ENCODE data around the gene SULF2.
A peak's percentile ranks its signal among the peaks of the same experiment; 100 is the strongest.
"Not testable (repeated sequence)": the region's sequence is repeated elsewhere in the genome, so short reads cannot be mapped to it uniquely, and the experiment has no call there.

SULF2 gene

DNA sequence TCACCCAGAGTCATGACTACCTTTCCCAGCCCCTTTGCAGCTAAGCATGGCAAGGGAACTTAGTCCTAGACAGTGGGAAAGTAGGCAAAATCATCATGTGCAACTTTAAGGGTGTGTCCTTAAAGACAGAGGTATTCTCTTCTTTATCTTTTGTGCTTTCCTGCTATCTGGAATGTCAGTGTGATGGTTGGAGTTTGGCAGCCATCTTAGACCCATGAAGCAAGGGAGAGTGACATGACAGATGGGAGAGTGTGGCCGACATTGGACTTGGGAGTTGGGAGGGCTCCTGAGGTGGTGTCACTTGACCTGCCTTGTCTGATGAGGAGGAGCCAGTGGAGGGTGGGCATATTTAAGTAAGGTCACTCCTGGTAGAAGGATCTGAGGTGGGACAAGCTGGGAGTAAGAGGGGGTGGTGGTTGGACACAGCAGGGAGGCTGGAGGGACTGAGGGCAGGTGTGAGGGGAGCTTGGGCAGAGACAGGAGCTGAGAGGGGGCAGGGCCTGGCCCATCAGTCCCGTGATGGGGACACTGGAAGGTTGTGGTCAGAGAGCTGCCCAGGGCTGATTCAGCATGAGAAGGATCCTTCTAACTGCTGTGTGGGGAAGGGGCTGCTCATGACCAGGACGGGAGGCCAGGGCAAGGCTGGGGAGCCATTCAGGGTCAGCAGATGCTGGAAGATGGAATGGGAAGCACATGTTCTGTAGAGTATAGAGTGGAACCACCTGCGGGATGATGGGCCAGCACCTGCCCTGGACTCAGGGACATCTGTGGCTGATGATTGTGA, 29.5 kb upstream of the SULF2 start:
- no peak for DNase-seq
- Histone ChIP-seq H3K4me3 (ENCODE audit: low read depth, low read length) (no peak overlapping the region), H3K27me3 (no peaks in the 10 kb centered on the region; the same call in 1 of the 2 replicates), H3K36me3 (no peaks in the 10 kb centered on the region), H3K4me1 (peaks cover 9% of the 10 kb centered on the region), H3K9me3 (no peaks in the 10 kb centered on the region)
- no peak for TF ChIP-seq CTCF (IDR thresholded peaks at IDR 0.05; ENCODE audit: low read depth, low read length)

- no peaks in the 10 kb centered on the region for H3K9me3 ChIP-seq
- H3K27me3 ChIP-seq, result no peaks in the 10 kb centered on the region; the same call in 1 of the 2 replicates
- no peaks in the 10 kb centered on the region for H3K36me3 ChIP-seq
Observed at GRCh38 chr20:47810721-47811347, 25.6 kb upstream of the SULF2 start.

DNA sequence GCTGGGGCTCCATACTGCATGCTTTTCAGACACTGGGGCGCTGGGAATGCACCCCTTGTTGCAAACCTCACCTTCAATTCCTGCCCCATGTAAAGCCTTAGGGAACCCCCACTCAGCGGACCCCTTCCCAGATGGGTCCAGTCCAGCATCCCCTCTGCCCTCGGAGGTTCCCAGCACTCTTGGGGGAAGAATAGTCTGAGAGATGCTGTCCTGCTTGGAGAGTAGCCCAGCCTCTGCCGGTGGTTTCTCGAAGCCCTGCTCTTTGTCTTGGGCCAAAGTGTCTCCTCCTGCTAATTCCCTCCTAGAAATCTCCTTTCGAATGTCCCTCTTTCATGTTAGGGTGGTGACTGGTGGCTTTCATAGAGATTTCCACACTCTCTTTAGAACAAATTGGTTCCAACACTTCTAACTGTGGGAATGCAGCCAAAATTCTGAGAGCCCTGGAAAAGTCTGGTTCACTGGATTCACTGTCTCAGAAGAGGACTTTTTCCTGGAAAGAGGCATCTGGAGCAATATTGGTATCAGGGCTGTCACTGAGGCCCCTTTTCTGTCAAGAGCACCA, 24.9 kb upstream of the SULF2 start:
- H3K4me3 ChIP-seq (ENCODE audit: low read depth, low read length), result no peak overlapping the region
- no peak for DNase-seq
- H3K4me1 ChIP-seq, result peaks cover 10% of the 10 kb centered on the region
- TF ChIP-seq CTCF (IDR thresholded peaks at IDR 0.05; ENCODE audit: low read depth, low read length), result no peak
- no peaks in the 10 kb centered on the region for H3K9me3 ChIP-seq
- H3K27me3 ChIP-seq, result no peaks in the 10 kb centered on the region; the same call in 1 of the 2 replicates
- no peaks in the 10 kb centered on the region for H3K36me3 ChIP-seq

More at GRCh38 chr20:47810721-47811347, 25.6 kb upstream of the SULF2 start:
- H3K4me1 ChIP-seq, result peaks cover 10% of the 10 kb centered on the region
- no peak for TF ChIP-seq CTCF (IDR thresholded peaks at IDR 0.05; ENCODE audit: low read depth, low read length)
- DNase-seq, result no peak
- no peak overlapping the region for H3K4me3 ChIP-seq (ENCODE audit: low read depth, low read length)

GRCh38 chr20:47809161-47809960, 24.1 kb upstream of the SULF2 start:
- H3K9me3 ChIP-seq, result no peaks in the 10 kb centered on the region
- no peaks in the 10 kb centered on the region for H3K27me3 ChIP-seq
- no peak for TF ChIP-seq CTCF (IDR thresholded peaks at IDR 0.05; ENCODE audit: low read depth, low read length)
- DNase-seq, result peak; percentile 83
- no peaks in the 10 kb centered on the region for H3K36me3 ChIP-seq
- no peak overlapping the region for H3K4me3 ChIP-seq (ENCODE audit: low read depth, low read length)
- peaks cover 10% of the 10 kb centered on the region for H3K4me1 ChIP-seq

GRCh38 chr20:47805951-47806350, 20.7 kb upstream of the SULF2 start:
- H3K36me3 ChIP-seq, result no peaks in the 10 kb centered on the region
- no peak for DNase-seq
- peaks cover 12% of the 10 kb centered on the region for H3K4me1 ChIP-seq
- no peaks in the 10 kb centered on the region for H3K27me3 ChIP-seq
- no peaks in the 10 kb centered on the region for H3K9me3 ChIP-seq
- no peak overlapping the region for H3K4me3 ChIP-seq (ENCODE audit: low read depth, low read length)
- TF ChIP-seq CTCF (IDR thresholded peaks at IDR 0.05; ENCODE audit: low read depth, low read length), result no peak

- H3K4me3 ChIP-seq (ENCODE audit: low read depth, low read length); DNase-seq; H3K27me3 ChIP-seq; H3K9me3 ChIP-seq; H3K36me3 ChIP-seq: not testable (repeated sequence)
- H3K4me1 ChIP-seq, result peaks cover 11% of the 10 kb centered on the region
Observed at GRCh38 chr20:47804972-47805371, 19.7 kb upstream of the SULF2 start.

GRCh38 chr20:47804224-47804825, 19.0 kb upstream of the SULF2 start:
- not testable (repeated sequence) for DNase-seq; H3K27me3 ChIP-seq; H3K4me3 ChIP-seq (ENCODE audit: low read depth, low read length); H3K9me3 ChIP-seq; H3K36me3 ChIP-seq; H3K4me1 ChIP-seq

All from BE2C (cell line).